HG03571 (cell line): Measurements from ENCODE around the gene AANAT.

Source experiments
- ATAC-seq: cut with Tn5 transposase; IDR thresholded peaks from one replicate; pipeline ENCODE4 v1.9.1; 2021; ENCODE audit not compliant: unreplicated experiment

AANAT gene

GRCh38 chr17:76467366-76467765, at the start of gene AANAT:
AANAT (plus strand) TSS chr17:76467603; CDS start chr17:76468747, 1,144 bp downstream.
- ATAC-seq: no peak

DNA sequence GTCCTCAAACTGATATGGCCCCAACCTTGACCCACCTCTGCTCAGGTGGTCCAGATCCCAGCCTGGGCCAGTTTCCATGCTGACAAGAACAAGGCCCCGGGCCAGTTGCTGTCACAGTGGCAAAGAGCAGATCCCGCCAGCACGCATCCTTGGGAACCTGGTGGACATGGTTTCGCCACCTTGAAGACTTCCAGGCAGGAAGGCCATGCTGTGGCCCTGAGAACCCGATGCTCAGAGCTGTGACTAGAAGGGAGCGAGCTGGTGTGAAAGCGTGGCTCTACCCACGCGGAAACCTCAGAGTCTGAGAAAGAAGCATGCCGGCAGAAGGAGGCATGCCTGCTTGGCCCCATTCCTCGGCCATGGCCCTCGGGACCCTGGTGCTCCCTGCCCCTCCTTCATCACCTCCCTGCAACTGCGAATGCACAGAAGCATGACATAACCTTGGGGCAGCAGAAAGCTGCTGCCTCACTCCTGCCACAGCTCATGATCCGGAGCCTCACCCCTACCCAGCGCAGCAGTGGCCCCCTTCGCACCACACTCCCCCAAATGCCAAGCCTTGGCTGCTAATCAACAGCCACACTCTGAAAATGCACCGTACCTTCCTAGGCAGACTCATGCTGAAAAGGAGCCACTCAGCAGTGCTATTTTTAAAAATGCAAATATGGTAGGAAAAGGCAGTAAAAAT, 47.7 kb upstream of the AANAT start:
- ATAC-seq: no peak

GRCh38 chr17:76420356-76421043, 46.9 kb upstream of the AANAT start:
- ATAC-seq: no peak

GRCh38 chr17:76421044-76421407, 46.4 kb upstream of the AANAT start:
- ATAC-seq: no peak

DNA sequence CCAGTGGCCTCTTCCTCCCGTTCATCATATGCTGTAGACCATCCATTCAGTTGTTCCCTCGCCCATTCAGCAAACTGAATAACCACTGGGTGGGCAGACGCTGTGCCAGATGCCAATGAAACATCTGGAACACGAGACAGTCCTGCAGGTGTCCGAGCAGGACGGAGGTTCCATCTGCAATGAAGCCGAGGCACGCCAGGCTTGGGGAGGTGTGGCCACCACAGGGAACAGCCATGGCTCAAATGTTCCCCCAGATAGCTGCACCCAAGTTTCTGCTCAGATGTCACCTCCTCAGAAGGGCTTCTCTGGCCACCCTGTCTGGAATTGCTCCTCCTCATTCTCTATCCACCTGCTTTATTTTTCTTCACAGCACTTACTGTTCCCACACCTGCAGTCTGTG, 45.0 kb upstream of the AANAT start:
- ATAC-seq: no peak

- ATAC-seq: no peak
Observed at GRCh38 chr17:76422860-76423259, 44.5 kb upstream of the AANAT start.

DNA sequence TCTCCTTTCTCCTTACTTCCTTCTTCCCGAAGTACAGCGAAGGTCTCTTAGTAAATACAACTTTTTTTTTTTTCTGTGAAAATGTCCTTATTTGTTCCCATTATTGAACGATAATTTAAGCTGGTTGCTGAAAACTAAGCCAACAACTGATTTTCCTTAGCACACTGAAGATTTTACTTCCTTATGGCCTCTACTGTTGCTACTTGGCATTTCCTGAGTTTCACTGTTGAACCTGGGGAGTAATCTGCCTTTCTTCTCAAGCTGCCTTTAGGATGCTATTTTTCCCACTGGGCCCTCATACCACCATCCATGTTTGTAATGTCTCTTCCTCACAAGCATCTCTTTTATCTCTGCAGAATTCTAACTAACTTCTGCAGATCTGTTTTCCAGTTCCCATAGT, 40.5 kb upstream of the AANAT start:
- no peak for ATAC-seq

- no peak for ATAC-seq
Observed at GRCh38 chr17:76427501-76428231, 39.7 kb upstream of the AANAT start.

- ATAC-seq: no peak
Observed at GRCh38 chr17:76428511-76428910, 38.9 kb upstream of the AANAT start.

DNA sequence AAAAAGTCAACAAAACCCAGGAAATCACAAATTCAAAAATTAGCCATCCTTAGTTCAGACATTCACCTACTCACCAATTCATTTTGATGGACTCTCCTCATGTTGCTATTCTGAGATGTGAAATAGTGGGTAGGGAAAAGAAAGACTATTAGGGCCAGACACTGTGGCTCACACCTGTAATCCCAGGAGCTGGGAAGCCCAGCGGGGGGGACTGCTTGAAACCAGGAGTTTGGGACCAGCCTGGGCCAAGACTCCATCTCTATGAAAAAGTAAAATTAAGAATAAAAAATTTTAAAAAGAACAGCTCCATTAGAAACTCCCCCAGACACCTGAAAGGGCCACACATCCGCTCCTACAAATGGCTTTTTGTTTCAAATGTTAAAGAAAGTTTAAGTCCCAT, 35.9 kb upstream of the AANAT start:
- ATAC-seq: no peak

GRCh38 chr17:76432004-76432403, 35.4 kb upstream of the AANAT start:
- no peak for ATAC-seq

DNA sequence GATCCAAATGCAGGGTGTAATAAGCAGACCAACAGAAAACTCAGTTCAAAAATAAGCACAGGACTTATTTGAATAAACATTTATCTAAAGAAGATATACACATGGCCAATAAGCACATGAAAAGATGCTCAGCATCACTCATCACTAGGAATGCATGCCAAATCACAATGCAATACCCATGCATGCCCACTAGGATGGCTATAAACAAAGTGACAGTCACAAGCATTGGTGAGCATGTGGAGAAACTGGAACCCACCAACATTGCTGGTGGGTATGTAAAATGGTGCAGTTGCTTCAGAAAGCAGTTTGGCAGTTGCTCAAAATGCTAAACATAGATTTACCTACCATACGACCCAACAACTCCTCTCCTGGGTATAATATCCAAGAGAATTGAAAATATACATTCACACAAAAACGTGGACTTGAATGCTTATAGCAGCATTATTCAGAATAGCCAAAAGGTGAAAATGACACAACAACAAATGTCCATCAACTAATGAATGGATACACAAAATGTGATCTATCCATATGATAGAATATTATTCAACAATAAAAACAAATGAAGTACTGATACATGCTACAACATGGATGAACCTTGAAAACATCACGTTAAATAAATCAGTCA, 34.6 kb upstream of the AANAT start:
- no peak for ATAC-seq

GRCh38 chr17:76433693-76434092, 33.7 kb upstream of the AANAT start:
- no peak for ATAC-seq

DNA sequence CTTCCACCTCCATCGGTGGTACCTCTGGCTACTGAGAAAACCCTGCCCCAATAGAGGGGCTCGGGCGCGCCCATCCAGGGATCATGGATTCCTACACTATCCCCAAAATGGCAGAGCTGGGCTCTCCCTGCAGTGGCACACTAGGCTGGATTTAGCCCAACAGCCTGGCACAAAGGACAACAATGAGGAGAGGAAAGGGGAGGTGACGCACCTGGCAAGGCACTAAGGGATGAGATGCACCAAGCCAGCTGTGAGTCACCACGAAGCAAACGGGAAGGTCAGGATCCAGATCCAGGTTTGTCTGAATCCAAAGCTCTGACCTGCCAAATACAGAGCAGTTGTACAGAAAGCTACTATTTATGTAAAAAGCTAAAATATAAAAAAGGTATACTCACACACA, 32.5 kb upstream of the AANAT start:
- ATAC-seq: no peak

DNA sequence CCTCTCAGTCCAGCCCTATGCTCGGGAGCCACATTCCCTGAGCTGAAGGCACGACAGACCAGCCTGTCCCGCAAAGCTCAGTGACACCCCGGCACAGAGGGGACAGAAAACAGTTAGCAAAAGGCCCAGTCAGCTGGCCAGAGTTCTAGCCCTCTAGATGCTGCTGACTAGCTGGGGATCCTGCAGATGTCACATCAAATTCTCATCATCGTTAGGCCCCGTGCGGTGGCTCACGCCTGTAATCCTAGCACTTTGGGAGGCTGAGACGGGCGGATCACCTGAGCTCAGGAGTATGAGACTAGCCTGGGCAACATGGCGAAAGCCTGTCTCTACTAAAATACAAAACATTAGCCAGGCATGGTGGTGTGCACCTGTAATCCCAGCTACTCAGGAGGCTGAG, 31.7 kb upstream of the AANAT start:
- ATAC-seq: no peak

DNA sequence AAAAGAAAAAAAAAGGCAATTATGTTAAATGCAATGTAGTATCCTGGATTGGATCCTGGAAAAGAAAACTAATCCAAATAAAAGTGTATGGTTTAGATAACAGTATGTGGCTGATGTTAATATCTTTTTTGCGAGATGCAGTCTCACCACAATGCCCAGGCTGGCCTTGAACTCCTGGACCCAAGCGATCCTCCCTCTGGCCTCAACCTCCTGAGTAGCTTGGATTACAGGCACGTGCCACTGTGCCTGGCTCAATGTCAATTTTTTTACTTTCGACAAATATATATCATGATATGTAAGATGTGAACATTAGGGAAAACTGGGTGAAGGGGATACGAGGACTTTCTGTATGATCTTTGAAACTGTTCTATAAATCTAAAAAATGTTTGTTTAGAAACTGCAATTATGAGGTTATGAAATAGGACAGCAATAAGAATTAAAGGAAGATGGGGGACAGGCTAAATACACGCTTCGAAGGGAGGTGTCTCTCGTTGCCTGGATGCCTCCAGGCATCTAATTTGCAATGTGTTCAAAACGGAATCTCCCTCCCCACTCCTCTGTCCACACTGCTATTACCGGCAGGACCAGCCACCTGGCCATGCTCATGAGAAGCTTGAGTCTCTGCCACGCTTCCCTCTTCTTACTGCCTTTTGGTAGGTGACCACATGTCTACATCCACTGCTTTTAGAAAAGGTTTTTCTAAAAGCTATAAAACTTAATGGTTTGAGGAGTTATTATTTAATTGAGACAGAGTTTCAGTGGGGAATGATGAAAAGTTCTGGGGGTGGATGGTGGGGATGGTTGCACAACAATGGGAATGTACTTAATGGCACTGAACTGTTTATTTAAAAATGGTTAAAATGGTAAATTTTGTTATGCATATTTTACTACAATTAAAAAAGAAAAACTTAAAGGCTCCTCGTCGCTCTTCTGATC, 29.7 kb upstream of the AANAT start:
- no peak for ATAC-seq

- ATAC-seq: no peak
Observed at GRCh38 chr17:76438906-76439305, 28.5 kb upstream of the AANAT start.

DNA sequence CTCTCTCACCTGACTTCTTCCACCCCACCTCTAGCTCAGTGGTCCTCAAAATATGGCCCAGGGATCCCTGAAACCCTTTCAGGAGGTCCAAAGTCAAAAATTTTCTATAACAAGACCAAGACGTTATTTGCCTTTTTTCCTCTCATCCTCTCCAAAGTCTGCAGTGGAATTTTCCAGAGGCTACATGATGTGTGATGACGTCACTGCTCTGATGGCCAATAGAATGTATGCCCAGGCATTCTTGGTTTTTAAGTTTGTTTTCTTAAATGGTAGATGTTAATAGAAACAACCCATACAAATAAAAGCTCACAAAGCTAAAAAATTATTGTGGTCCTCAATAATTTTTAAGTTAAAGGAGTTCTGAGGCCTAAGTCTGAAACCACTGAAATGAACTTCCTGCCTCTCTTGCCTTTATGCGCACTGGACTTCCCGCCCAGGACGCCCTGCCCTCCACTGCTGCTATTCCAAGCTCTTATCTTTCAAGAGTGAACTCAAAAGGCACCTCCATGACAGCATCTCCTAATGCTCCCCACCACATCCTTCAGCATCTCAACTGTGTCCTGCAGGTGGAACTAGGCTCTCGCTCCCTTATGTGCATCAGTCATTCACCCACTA, 28.0 kb upstream of the AANAT start:
- no peak for ATAC-seq

- no peak for ATAC-seq
Observed at GRCh38 chr17:76440751-76441362, 26.5 kb upstream of the AANAT start.
